Neural progenitor cell (in vitro differentiated cells): ENCODE measurements around the gene SPTBN5. TPM values are rescaled to one million over a fixed set of nuclear protein-coding genes. Genes with fewer than 3 reads are reported as not detected.

ENCODE experiments used
- DNase-seq: peaks from one replicate; pipeline ENCODE4 v3.0.0-alpha.2; 2016; ENCODE audit warnings: low spot score
- H2AFZ ChIP-seq: fragments of 200-600 bp; sonication (generic); replicated peaks from 2 replicates; pipeline ENCODE4 v1.6.1; 2016; ENCODE audit warnings: antibody characterized with exemption
- H3F3A ChIP-seq: fragments of 200-600 bp; sonication (generic); 2 replicates; pipeline ENCODE4 v1.6.1; 2016; ENCODE audit warnings: antibody characterized with exemption, low read depth
- H3K27ac ChIP-seq: fragments of 200-600 bp; sonication (generic); 2 replicates; pipeline ENCODE4 v1.5.1; 2016; ENCODE audit warnings: mild to moderate bottlenecking
- H3K27me3 ChIP-seq: fragments of 200-600 bp; sonication (generic); 2 replicates; pipeline ENCODE4 v1.6.1; 2016; ENCODE audit warnings: mild to moderate bottlenecking, moderate library complexity
- H3K36me3 ChIP-seq: fragments of 200-600 bp; sonication (generic); 2 replicates; pipeline ENCODE4 v1.5.1; 2016
- H3K4me1 ChIP-seq: fragments of 200-600 bp; sonication (generic); 2 replicates; pipeline ENCODE4 v1.6.1; 2016; ENCODE audit warnings: mixed run types
- H3K4me2 ChIP-seq: fragments of 200-600 bp; sonication (generic); 2 replicates; pipeline ENCODE4 v1.6.1; 2016
- H3K4me3 ChIP-seq: fragments of 200-600 bp; sonication (generic); 2 replicates; pipeline ENCODE4 v1.5.1; 2016
- H3K79me2 ChIP-seq: fragments of 200-600 bp; sonication (generic); 2 replicates; pipeline ENCODE4 v1.6.1; 2016; ENCODE audit warnings: low read depth
- H3K9ac ChIP-seq: fragments of 200-600 bp; sonication (generic); 2 replicates; pipeline ENCODE4 v1.6.1; 2016
- H3K9me3 ChIP-seq: fragments of 200-600 bp; sonication (generic); 2 replicates; pipeline ENCODE4 v1.5.1; 2016; ENCODE audit warnings: low read depth
- H4K20me1 ChIP-seq: fragments of 200-600 bp; sonication (generic); 2 replicates; pipeline ENCODE4 v1.6.1; 2016; ENCODE audit warnings: low read depth
- H3K27ac Mint-ChIP-seq: 3 replicates; pipeline ENCODE4 v1.8.0; 2021; ENCODE audit warnings: mixed read lengths
- H3K27me3 Mint-ChIP-seq: 2 replicates; pipeline ENCODE4 v1.8.0; 2022; ENCODE audit warnings: low read depth, mild to moderate bottlenecking, inconsistent platforms, moderate library complexity, mixed read lengths; ENCODE audit not compliant: insufficient read depth
- H3K36me3 Mint-ChIP-seq: 3 replicates; pipeline ENCODE4 v1.8.0; 2021; ENCODE audit warnings: mixed read lengths
- H3K4me1 Mint-ChIP-seq: 3 replicates; pipeline ENCODE4 v1.8.0; 2021; ENCODE audit warnings: mixed read lengths
- H3K4me3 Mint-ChIP-seq: 3 replicates; pipeline ENCODE4 v1.8.0; 2021; ENCODE audit warnings: mild to moderate bottlenecking, moderate library complexity, mixed read lengths
- H3K9me3 Mint-ChIP-seq: 3 replicates; pipeline ENCODE4 v1.8.0; 2020; ENCODE audit warnings: mixed read lengths
- EZH2 ChIP-seq: fragments of 200-600 bp; sonication (generic); IDR thresholded peaks from 2 replicates; pipeline ENCODE4 v1.6.1; 2017; ENCODE audit warnings: antibody characterized with exemption, mild to moderate bottlenecking, moderate library complexity
- EZH2phosphoT487 ChIP-seq: fragments of 200-600 bp; sonication (generic); IDR thresholded peaks from 2 replicates; pipeline ENCODE4 v1.6.1; 2017; ENCODE audit warnings: antibody characterized with exemption
- total RNA-seq: library from RNA; depleted of rRNA; stranded (reverse); fragments of >200 nt; gene quantifications from 2 replicates; pipeline ENCODE4 v1.2.3, GENCODE V29; 2015; ENCODE audit warnings: low replicate concordance
- TF ChIP-seq, protein P1 (sequence below): fragments of 200-600 bp; sonication (generic); IDR thresholded peaks from 2 replicates; pipeline ENCODE4 v1.5.1; 2017; ENCODE audit warnings: antibody characterized with exemption, mild to moderate bottlenecking

Gene SPTBN5
- total RNA-seq, 1 donor from 2014 or later: not detected

DNA sequence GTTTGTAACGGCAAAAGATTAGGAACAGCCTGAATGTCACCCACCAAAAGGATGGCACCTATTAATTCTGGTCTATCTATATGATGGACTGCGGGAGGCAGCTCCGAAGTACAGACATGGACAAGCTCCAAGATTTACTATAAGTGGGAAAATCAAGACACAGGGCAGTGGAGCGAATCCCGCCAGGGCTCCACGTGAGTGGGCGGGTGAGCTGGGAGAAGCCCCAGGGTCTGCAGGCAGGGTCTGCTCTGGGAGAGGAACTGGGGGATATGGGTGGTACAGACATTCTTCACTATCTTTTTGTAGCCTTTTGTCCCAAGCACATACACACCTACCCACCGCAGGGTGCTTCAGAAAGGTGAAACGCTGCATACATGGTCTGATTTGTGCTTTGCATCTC, 38.2 kb upstream of the SPTBN5 start:
- Histone ChIP-seq H3K27me3 (no peaks in the 10 kb centered on the region), H3K4me1 (peaks cover 22% of the 10 kb centered on the region), H3K36me3 (no peaks in the 10 kb centered on the region), H3K79me2 (no peaks in the 10 kb centered on the region), H3F3A (peaks cover 3% of the 10 kb centered on the region), H3K4me3 (no peak overlapping the region), H4K20me1 (no peaks in the 10 kb centered on the region), H3K9me3 (no peaks in the 10 kb centered on the region), H3K9ac (no peak overlapping the region), H3K4me2 (no peak overlapping the region), H3K27ac (no peak overlapping the region), H2AFZ (no peak overlapping the region)
- DNase-seq: no peak
- peaks cover 17% of the 10 kb centered on the region for H3K4me1 Mint-ChIP-seq
- no peaks in the 10 kb centered on the region for H3K9me3 Mint-ChIP-seq
- no peak overlapping the region for H3K4me3 Mint-ChIP-seq
- TF ChIP-seq EZH2: no peak
- TF ChIP-seq, protein P1, sequence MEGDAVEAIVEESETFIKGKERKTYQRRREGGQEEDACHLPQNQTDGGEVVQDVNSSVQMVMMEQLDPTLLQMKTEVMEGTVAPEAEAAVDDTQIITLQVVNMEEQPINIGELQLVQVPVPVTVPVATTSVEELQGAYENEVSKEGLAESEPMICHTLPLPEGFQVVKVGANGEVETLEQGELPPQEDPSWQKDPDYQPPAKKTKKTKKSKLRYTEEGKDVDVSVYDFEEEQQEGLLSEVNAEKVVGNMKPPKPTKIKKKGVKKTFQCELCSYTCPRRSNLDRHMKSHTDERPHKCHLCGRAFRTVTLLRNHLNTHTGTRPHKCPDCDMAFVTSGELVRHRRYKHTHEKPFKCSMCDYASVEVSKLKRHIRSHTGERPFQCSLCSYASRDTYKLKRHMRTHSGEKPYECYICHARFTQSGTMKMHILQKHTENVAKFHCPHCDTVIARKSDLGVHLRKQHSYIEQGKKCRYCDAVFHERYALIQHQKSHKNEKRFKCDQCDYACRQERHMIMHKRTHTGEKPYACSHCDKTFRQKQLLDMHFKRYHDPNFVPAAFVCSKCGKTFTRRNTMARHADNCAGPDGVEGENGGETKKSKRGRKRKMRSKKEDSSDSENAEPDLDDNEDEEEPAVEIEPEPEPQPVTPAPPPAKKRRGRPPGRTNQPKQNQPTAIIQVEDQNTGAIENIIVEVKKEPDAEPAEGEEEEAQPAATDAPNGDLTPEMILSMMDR: no peak
- TF ChIP-seq EZH2phosphoT487: no peak
- H3K36me3 Mint-ChIP-seq: peaks cover 2% of the 10 kb centered on the region
- H3K27me3 Mint-ChIP-seq: peaks cover 5% of the 10 kb centered on the region
- H3K27ac Mint-ChIP-seq: no peak overlapping the region

- no peak overlapping the region for H3K27ac Mint-ChIP-seq
Observed at GRCh38 chr15:41930867-41931222, 37.0 kb upstream of the SPTBN5 start.

GRCh38 chr15:41930221-41930866, 36.5 kb upstream of the SPTBN5 start:
- Histone ChIP-seq H3K27me3 (no peaks in the 10 kb centered on the region), H2AFZ (no peak overlapping the region), H3K9ac (no peak overlapping the region), H4K20me1 (no peaks in the 10 kb centered on the region), H3F3A (peaks cover 3% of the 10 kb centered on the region), H3K4me2 (no peak overlapping the region), H3K36me3 (no peaks in the 10 kb centered on the region), H3K79me2 (no peaks in the 10 kb centered on the region), H3K4me3 (no peak overlapping the region), H3K9me3 (no peaks in the 10 kb centered on the region), H3K4me1 (peaks cover 21% of the 10 kb centered on the region), H3K27ac (no peak overlapping the region)
- TF ChIP-seq, protein P1: no peak
- TF ChIP-seq EZH2phosphoT487 (no peak), EZH2 (no peak)
- peaks cover 22% of the 10 kb centered on the region for H3K4me1 Mint-ChIP-seq
- H3K9me3 Mint-ChIP-seq: no peaks in the 10 kb centered on the region
- no peaks in the 10 kb centered on the region for H3K36me3 Mint-ChIP-seq
- no peak overlapping the region for H3K27ac Mint-ChIP-seq
- H3K4me3 Mint-ChIP-seq: no peak overlapping the region
- H3K27me3 Mint-ChIP-seq: peaks cover 5% of the 10 kb centered on the region
- DNase-seq: no peak

More at GRCh38 chr15:41930867-41931222, 37.0 kb upstream of the SPTBN5 start:
- Mint-ChIP-seq H3K9me3 (no peaks in the 10 kb centered on the region), H3K4me3 (no peak overlapping the region), H3K27me3 (peaks cover 5% of the 10 kb centered on the region), H3K4me1 (peaks cover 22% of the 10 kb centered on the region), H3K36me3 (no peaks in the 10 kb centered on the region)
- peaks cover 3% of the 10 kb centered on the region for H3F3A ChIP-seq
- no peaks in the 10 kb centered on the region for H3K27me3 ChIP-seq
- no peaks in the 10 kb centered on the region for H3K36me3 ChIP-seq
- DNase-seq: no peak
- H3K27ac ChIP-seq: no peak overlapping the region
- H3K9ac ChIP-seq: no peak overlapping the region
- H4K20me1 ChIP-seq: no peaks in the 10 kb centered on the region
- no peak overlapping the region for H3K4me3 ChIP-seq
- H3K9me3 ChIP-seq: no peaks in the 10 kb centered on the region
- no peak overlapping the region for H3K4me2 ChIP-seq
- H3K79me2 ChIP-seq: no peaks in the 10 kb centered on the region
- H3K4me1 ChIP-seq: peaks cover 21% of the 10 kb centered on the region
- no peak for TF ChIP-seq EZH2
- TF ChIP-seq EZH2phosphoT487: no peak
- TF ChIP-seq, protein P1: no peak
- no peak overlapping the region for H2AFZ ChIP-seq
